Fibroblast of lung (primary cell): Measurements from ENCODE around the gene PIEZO2.

ENCODE experiments used
- EZH2 ChIP-seq: IDR thresholded peaks from 2 replicates; pipeline ENCODE4 v1.5.1; 2012; ENCODE audit warnings: low read length, control low read depth, mild to moderate bottlenecking; ENCODE audit errors: missing control alignments
- TF ChIP-seq, protein P1 (sequence below), 2 donors: IDR thresholded peaks in 1 of 2; conservative IDR thresholded peaks in 1 of 2; 1 replicate in 1 of 2; 2 replicates in 1 of 2; pipeline ENCODE4 v1.5.1; 2011 to 2012; ENCODE audit warnings: low read length in 2 of 2, control low read depth in 1 of 2, inconsistent platforms in 1 of 2, low read depth in 1 of 2, mild to moderate bottlenecking in 1 of 2

- TF ChIP-seq, protein P1, sequence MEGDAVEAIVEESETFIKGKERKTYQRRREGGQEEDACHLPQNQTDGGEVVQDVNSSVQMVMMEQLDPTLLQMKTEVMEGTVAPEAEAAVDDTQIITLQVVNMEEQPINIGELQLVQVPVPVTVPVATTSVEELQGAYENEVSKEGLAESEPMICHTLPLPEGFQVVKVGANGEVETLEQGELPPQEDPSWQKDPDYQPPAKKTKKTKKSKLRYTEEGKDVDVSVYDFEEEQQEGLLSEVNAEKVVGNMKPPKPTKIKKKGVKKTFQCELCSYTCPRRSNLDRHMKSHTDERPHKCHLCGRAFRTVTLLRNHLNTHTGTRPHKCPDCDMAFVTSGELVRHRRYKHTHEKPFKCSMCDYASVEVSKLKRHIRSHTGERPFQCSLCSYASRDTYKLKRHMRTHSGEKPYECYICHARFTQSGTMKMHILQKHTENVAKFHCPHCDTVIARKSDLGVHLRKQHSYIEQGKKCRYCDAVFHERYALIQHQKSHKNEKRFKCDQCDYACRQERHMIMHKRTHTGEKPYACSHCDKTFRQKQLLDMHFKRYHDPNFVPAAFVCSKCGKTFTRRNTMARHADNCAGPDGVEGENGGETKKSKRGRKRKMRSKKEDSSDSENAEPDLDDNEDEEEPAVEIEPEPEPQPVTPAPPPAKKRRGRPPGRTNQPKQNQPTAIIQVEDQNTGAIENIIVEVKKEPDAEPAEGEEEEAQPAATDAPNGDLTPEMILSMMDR (conservative IDR thresholded peaks at IDR 0.05 in 1 of 2, IDR thresholded peaks at IDR 0.05 in 1 of 2; ENCODE audit: low read depth in 1 of 2, low read length in 2 of 2) = no peak
- TF ChIP-seq EZH2 = no peak
Measured at GRCh38 chr18:11008505-11008904, 140.9 kb downstream of the PIEZO2 start.
